ENCODE results near the gene SLC44A1. TPM values are rescaled to one million over a fixed set of nuclear protein-coding genes. Genes with fewer than 3 reads are reported as not detected.

SLC44A1 gene
- total RNA-seq: 1 to 10 TPM; 6.5 to 8.4 TPM

DNA sequence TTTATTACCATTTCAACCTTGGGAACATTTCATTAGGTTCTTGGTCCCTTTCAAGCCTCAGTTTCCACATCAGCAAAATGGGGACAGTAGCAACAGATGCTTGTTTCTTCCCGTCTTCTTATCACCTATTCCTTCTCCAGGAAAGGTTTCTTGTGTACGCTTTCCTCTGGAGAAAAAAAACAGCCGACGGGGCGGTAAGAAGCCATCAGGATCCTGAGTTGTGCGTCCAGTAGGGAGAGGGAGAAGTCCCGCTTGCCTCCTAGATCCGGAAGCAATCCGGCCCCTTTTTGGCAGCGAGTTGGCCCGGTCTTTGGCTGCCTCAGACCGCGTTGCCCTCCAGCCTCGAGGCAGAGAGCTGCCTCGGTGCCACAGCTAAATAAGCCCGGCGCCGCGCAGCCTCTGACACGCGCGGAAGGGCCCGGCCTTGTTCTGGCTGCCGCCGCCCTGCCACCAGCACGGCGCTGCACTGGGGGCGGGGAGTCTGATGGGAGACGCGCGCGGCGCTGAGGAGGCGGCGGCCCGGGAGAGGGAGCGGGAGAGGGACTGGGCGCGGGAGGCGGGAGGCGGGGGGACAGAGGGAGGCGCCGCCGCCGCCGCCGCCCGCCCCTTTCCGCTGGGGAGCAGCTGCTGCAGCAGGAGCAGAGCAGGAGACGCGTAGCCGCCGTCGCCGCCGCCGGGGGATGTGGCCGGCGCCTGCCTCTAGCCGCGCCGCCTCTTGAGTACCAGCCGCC is at the start of gene SLC44A1:
Gene SLC44A1 (plus strand): TSS at position 649 of the 731 bp plus-strand sequence. CDS start 218 bp downstream, outside the sequence.
- peak; percentile 97 for ATAC-seq
- Mint-ChIP-seq H3K27me3 (peaks cover 22 to 41% of the 10 kb centered on the region in 2 donors), H3K4me1 (ENCODE audit: low read depth in 2 of 2) (peaks cover 17 to 21% of the 10 kb centered on the region in 2 donors)

DNA sequence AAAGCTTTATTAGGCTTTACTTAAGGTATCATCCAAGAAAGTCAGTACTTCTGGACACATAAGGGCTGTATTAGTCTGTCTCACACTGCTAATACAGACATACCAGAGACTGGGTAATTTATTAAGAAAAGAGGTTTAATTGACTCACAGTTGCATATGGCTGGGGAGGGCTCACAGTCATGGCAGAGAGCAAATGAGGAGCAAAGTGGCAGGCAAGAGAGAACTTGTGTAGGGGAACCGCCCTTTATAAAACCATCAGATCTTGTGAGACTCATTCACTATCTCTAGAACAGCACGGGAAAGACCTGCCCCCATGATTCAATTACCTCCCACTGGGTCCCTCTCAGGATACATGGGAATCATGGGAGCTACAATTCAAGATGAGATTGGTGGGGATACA is 49.2 kb upstream of the SLC44A1 start:
- ATAC-seq (no peak), DNase-seq (ENCODE audit: low spot score) (no peak)
- Mint-ChIP-seq H3K36me3 (no peaks in the 10 kb centered on the region), H3K9me3 (no peaks in the 10 kb centered on the region), H3K4me1 (ENCODE audit: low read depth in 2 of 2) (peaks cover 10 to 11% of the 10 kb centered on the region in 2 donors), H3K4me3 (no peak overlapping the region), H3K27ac (no peak overlapping the region), H3K27me3 (peaks cover 12 to 23% of the 10 kb centered on the region in 2 donors)

More for the DNA sequence above, at the start of gene SLC44A1:
- no peaks in the 10 kb centered on the region for H3K36me3 Mint-ChIP-seq
- H3K4me3 Mint-ChIP-seq: peak within 1 kb of the TSS; percentile 96
- no peaks in the 10 kb centered on the region for H3K9me3 Mint-ChIP-seq
- peak within 1 kb of the TSS; percentile 71 to 79 for H3K27ac Mint-ChIP-seq
- peak; percentile 96 for DNase-seq (ENCODE audit: low spot score)

DNA sequence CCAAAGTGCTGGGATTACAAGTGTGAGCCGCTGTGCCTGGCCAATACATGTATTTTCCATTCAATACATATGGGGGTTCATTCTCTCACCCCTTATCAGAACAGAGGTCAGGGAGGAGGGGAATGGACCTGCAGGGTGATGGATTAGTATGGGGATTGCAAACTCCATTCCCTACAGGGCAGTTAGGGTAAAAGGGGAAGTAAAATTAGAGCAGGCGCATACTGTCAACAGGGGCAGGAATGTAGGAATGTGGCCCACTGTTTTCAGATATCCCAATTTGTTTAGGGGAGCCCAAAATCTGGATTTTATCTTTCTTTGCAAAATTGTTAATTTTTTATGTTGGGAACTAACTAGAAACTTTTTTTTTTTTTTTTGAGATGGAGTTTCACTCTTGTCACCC is 46.4 kb upstream of the SLC44A1 start:
- Mint-ChIP-seq H3K27me3 (peaks cover 10 to 23% of the 10 kb centered on the region in 2 donors), H3K27ac (no peak overlapping the region)

DNA sequence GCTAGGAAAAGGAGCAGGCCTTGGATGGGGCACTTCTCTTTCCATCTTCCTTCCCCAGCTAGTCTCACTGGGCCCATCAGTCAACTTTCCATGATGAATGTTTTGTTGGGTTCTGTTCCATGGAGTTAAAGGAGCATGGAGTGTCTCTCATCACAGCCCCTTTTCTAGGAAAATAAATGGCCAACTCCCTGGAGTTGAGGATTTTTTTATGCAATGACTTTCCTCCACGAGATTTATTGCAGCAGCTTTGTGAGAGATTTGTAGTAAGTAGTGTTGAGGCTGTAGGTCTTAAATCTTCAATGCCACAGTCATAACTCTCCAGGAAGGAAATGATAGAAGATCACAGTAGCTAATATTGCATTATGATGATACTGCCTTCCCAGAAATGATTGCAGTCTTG is 45.6 kb upstream of the SLC44A1 start:
- H3K27me3 Mint-ChIP-seq: peaks cover 7 to 19% of the 10 kb centered on the region in 2 donors
- ATAC-seq (no peak), DNase-seq (ENCODE audit: low spot score) (no peak)
- H3K27ac Mint-ChIP-seq: no peak overlapping the region
- H3K36me3 Mint-ChIP-seq: no peaks in the 10 kb centered on the region
- H3K9me3 Mint-ChIP-seq: no peaks in the 10 kb centered on the region
- no peak overlapping the region for H3K4me3 Mint-ChIP-seq
- peaks cover 5 to 6% of the 10 kb centered on the region in 2 donors for H3K4me1 Mint-ChIP-seq (ENCODE audit: low read depth in 2 of 2)

More for the DNA sequence above, 46.4 kb upstream of the SLC44A1 start:
- Mint-ChIP-seq H3K4me1 (ENCODE audit: low read depth in 2 of 2) (peaks cover 5 to 6% of the 10 kb centered on the region in 2 donors), H3K36me3 (no peaks in the 10 kb centered on the region), H3K9me3 (no peaks in the 10 kb centered on the region), H3K4me3 (no peak overlapping the region)
- ATAC-seq (no peak), DNase-seq (ENCODE audit: low spot score) (no peak)

DNA sequence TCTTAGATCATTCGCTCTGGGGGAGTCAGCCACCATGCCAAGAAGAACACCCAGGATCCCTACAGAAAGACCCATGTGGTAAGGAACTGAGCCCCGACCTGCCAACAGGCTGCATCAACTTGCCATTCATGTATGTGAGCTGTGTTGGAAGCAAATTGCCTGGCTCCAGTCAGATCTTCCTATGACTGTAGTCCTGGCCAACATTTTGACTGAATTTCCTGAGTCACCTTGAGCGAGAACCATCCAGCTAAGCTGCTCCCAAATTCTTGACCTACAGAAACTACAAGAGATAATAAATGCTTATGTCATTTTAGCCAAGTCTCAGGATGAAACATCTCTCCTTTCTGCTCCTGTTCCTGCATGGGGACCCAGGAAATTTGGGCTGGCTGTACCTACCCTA is 40.0 kb upstream of the SLC44A1 start:
- H3K27ac Mint-ChIP-seq: no peak overlapping the region
- H3K9me3 Mint-ChIP-seq: no peaks in the 10 kb centered on the region
- no peaks in the 10 kb centered on the region for H3K36me3 Mint-ChIP-seq
- no peak overlapping the region for H3K4me3 Mint-ChIP-seq
- no peaks in the 10 kb centered on the region for H3K4me1 Mint-ChIP-seq (ENCODE audit: low read depth in 2 of 2)
- no peak for ATAC-seq
- DNase-seq (ENCODE audit: low spot score): no peak
- no peaks in the 10 kb centered on the region for H3K27me3 Mint-ChIP-seq

DNA sequence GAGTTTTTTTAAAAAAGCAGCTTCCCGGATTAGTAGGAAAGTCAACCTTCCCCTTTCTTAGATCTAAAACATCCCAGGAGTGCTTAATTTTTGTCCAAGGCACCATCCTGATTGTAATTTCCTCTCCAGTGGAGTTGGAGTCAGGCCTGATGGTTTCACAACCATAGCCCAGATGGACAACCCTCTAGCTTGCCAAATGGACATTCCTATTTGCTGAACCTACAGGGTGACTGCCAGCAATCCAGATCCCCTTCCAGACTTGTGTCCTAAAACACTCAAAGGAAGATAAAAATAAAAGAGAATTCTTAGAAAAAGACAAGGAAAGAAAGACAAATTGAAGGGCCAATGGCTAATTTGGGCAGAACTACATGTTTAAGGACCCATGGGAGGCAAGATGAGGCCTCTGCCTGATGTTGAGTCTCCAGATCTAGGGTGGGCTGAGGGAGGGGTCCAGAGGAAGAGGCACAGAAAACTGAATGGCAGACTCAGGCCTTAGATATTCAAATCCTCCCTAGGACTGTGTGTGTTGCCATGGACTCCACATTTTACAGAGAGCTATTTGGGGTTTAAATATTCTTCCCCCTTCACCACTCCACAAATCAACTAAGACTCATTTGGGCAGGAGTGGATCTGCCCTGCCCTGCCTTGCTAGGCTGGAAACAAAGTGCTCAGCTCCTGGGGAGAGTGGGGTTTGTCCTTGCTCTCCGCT is 38.5 kb upstream of the SLC44A1 start:
- no peaks in the 10 kb centered on the region for H3K9me3 Mint-ChIP-seq
- no peaks in the 10 kb centered on the region for H3K27me3 Mint-ChIP-seq
- H3K27ac Mint-ChIP-seq: no peak overlapping the region
- DNase-seq (ENCODE audit: low spot score) (no peak), ATAC-seq (no peak)
- no peaks in the 10 kb centered on the region for H3K4me1 Mint-ChIP-seq (ENCODE audit: low read depth in 2 of 2)
- no peak overlapping the region for H3K4me3 Mint-ChIP-seq
- no peaks in the 10 kb centered on the region for H3K36me3 Mint-ChIP-seq

DNA sequence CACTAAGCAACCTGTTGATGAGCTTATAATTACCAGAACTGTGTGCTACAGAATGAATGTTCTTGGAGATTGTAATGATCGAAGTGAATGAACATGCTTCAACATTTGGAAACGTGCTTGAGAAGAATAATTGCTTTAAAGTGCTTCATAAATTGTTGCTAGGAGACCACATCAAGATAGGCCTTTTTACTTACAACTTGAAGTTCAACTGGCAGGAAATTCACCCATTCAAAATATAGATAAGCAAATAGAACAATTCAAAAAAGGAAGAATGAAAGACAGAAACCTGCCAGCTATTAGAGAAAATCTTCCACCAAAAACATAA is 38.0 kb upstream of the SLC44A1 start:
- Mint-ChIP-seq H3K27ac (no peak overlapping the region), H3K27me3 (no peaks in the 10 kb centered on the region), H3K4me1 (ENCODE audit: low read depth in 2 of 2) (no peaks in the 10 kb centered on the region), H3K36me3 (no peaks in the 10 kb centered on the region), H3K9me3 (no peaks in the 10 kb centered on the region), H3K4me3 (no peak overlapping the region)
- DNase-seq (ENCODE audit: low spot score): no peak
- ATAC-seq: no peak

DNA sequence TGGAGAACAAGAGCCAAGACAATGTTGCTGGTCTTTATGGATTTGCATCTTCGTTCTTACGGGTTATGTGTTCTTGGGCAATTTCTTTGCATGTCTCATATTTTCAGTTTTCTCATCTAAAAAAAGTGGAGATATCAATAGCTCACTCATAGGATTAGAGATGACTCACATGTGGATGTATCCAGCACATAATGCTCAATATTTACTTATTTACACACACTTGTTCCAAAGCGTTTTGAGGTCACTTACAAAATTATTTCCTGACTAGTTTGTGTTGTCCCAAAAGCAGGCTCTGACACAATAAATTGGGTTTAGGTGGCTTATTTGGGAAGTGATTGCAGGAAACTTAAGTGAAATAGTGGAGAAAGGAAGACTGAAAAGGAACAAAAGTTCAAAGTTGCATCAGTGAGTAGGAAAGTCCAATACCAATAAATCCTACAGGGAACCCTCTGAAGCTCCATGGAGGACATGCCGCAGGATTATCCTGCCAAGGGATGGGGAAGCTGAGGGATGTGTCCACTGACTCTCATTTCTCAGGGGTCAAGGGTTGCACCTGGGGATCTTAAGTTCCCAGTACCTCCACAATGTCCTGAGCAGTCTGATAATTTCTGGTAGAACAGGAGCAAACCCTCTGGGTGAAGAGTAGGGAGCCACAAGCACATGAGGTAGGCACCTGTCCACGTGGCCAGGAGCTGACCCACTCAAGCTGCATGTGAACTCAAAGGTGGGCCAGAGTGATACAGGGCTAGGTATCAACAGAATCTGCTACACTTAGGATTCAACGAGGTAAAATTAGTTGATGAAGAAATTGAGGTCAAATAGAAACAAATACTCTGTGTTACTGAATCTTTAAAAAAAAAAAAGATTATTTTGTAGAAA is 37.4 kb upstream of the SLC44A1 start:
- Mint-ChIP-seq H3K36me3 (no peaks in the 10 kb centered on the region), H3K9me3 (no peaks in the 10 kb centered on the region), H3K4me1 (ENCODE audit: low read depth in 2 of 2) (no peaks in the 10 kb centered on the region), H3K27me3 (no peaks in the 10 kb centered on the region), H3K4me3 (no peak overlapping the region), H3K27ac (no peak overlapping the region)
- no peak for DNase-seq (ENCODE audit: low spot score)
- no peak for ATAC-seq

DNA sequence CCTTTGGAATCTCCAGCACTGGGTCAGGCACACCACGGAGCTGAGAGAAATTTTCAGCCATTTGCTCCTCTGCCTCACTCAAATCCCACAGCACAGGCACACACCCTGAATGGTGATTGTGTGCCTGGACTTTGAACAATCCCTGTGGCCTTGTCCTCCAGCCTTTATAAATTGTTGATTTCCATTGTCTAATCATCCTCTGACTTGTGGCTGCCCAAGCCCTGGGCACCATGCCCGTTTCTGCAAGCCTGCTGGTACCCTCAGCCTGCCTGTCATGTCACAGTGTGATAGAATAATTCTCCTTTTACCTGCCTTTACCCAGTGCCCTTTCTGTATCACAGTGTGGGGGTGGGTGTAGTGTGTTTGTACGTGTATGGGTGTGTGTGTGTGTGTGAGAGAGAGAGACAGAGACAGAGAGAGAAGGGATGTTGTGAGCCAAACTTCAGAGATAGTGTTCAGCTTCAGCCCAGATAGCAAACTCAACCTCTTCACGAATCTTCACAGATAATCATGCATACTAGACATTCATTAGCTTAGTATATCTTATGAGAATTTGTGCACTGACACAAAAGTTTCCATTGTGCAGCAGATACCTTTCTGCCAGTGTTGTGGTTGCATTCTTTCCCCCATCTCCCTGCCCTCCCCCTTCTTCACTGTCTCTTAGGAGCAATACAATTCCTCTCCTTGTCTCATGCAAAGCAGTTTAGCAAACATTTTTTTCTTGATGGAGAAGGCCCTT is 27.8 kb upstream of the SLC44A1 start:
- Mint-ChIP-seq H3K27ac (no peak overlapping the region), H3K36me3 (no peaks in the 10 kb centered on the region), H3K27me3 (peaks cover 4 to 33% of the 10 kb centered on the region in 2 donors), H3K4me3 (no peak overlapping the region), H3K9me3 (no peaks in the 10 kb centered on the region), H3K4me1 (ENCODE audit: low read depth in 2 of 2) (no peaks in the 10 kb centered on the region)
- DNase-seq (ENCODE audit: low spot score): no peak
- no peak for ATAC-seq

DNA sequence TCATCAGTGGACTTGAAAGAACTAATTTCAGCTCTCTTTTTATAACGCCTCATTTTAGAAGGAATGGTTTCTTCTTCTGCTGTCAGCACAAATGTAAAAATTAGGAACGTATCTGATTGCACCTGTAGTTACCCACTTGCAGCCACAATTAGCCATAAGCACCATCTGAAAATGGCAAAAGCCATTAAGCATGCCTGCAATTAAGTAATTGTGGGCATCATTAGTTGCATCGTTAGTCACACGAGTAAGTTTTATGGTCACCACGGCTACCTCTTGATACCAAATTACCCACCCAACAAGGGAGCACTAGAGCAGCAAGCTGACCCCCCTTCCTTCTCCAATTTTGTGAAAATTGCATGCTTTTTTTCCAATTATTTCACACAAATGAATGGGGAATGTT is 25.8 kb upstream of the SLC44A1 start:
- peaks cover 3 to 34% of the 10 kb centered on the region in 2 donors for H3K27me3 Mint-ChIP-seq
- ATAC-seq (no peak), DNase-seq (ENCODE audit: low spot score) (no peak)
- peaks cover 14% of the 10 kb centered on the region for H3K36me3 Mint-ChIP-seq
- H3K4me1 Mint-ChIP-seq (ENCODE audit: low read depth in 2 of 2): no peaks in the 10 kb centered on the region
- no peak overlapping the region for H3K27ac Mint-ChIP-seq
- H3K4me3 Mint-ChIP-seq: no peak overlapping the region
- H3K9me3 Mint-ChIP-seq: peaks cover 6% of the 10 kb centered on the region

DNA sequence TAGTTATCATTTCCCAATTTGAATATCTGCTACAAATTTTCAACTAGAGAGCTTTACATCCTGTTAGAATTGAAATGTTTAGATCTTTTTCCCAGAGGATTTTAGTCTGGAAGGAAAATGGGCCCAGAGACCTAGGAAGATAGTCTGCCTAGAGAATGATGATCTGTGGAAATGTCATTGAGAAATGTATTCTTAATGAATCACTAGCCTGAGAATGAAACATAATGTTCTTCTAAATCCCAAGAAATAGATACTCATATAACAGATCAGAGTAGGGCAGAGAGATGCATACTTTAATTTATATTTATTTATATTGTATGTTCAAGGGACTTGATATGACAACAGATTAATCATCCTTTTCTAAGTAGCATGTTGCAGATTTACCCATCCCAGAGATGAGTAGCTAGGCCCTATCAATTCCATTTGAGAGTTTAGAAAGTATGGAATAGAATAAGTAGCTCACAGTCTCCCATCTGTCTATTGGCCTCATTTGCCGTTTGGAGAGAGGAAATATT is 25.1 kb upstream of the SLC44A1 start:
- DNase-seq (ENCODE audit: low spot score): no peak

DNA sequence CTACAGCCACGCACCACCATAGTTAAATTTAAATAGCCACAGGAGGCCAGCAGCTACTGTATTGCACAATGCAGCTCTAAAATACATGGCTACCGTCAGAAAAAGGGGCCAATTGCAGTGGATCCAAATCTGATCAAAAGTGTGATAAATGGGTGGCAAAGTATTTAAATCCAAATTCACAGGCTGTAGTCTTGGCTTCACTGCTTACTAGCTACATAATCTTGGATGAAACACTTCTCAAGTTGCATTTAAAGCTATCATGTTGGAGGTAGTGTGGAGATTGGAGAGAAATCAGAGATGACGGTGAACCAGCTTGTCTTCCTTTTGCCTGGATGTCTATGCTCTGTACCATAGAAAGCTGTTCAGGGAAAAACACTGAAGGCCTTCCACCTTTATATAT is 24.0 kb upstream of the SLC44A1 start:
- Mint-ChIP-seq H3K9me3 (peaks cover 15% of the 10 kb centered on the region), H3K27ac (no peak overlapping the region), H3K4me3 (no peak overlapping the region), H3K4me1 (ENCODE audit: low read depth in 2 of 2) (no peaks in the 10 kb centered on the region), H3K27me3 (peaks cover 8 to 39% of the 10 kb centered on the region in 2 donors), H3K36me3 (peaks cover 27% of the 10 kb centered on the region)
- DNase-seq (ENCODE audit: low spot score): no peak
- no peak for ATAC-seq

More for the DNA sequence above, 25.1 kb upstream of the SLC44A1 start:
- Mint-ChIP-seq H3K4me1 (ENCODE audit: low read depth in 2 of 2) (no peaks in the 10 kb centered on the region), H3K9me3 (peaks cover 12% of the 10 kb centered on the region), H3K27me3 (peaks cover 5 to 36% of the 10 kb centered on the region in 2 donors), H3K27ac (no peak overlapping the region), H3K36me3 (peaks cover 21% of the 10 kb centered on the region), H3K4me3 (no peak overlapping the region)
- ATAC-seq: no peak

DNA sequence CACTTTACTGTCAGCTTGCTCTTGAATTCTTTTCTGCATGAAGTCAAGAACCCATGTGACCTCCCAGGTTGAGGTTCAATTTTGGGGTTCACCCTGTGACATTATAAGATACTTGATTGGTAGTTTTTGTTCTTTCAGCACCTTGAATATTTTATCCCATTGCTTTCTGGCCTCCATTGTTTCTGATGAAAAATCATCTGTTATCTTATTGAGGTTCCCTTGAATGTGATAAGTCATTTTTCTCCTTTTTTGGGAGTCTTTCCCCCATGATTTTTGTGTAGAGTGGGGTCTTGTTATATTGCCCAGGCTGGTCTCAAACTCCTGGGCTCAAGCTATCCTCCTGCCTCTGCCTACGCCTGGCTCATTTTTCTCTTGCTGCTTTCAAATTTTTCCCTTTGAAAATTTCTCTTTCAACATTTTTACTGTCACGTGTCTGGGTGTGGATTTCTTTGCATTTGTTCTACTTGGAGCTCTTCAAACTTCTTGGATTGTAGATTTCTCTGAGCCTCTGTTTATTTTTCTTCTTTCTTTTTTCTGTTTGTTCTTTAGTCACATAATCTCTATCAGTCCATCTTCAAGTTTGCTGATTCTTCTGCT is 20.8 kb upstream of the SLC44A1 start:
- Mint-ChIP-seq H3K4me1 (ENCODE audit: low read depth in 2 of 2) (no peaks in the 10 kb centered on the region), H3K27ac (no peak overlapping the region), H3K36me3 (peaks cover 27% of the 10 kb centered on the region), H3K9me3 (peaks cover 15% of the 10 kb centered on the region), H3K27me3 (peaks cover 13 to 39% of the 10 kb centered on the region in 2 donors), H3K4me3 (no peak overlapping the region)
- no peak for ATAC-seq
- DNase-seq (ENCODE audit: low spot score): no peak

All from natural killer cell treated with Interleukin-12 subunit alpha and Interleukin-12 subunit beta and Interleukin-15 and Interleukin-18, amount 100 ng/mL, for 72 hours (primary cell).